HG03159 (cell line): ENCODE measurements around the gene FAM204A.

Source experiments
- ATAC-seq: cut with Tn5 transposase; IDR thresholded peaks from one replicate; pipeline ENCODE4 v1.9.1; 2021; ENCODE audit warnings: mild to moderate bottlenecking, moderate library complexity; ENCODE audit not compliant: unreplicated experiment

The FAM204A gene

GRCh38 chr10:118332236-118332635, 9.9 kb downstream of the FAM204A start:
- peak; percentile 64 for ATAC-seq

GRCh38 chr10:118330295-118331076, 11.6 kb downstream of the FAM204A start:
- ATAC-seq, result no peak

GRCh38 chr10:118324140-118324539, 18.0 kb downstream of the FAM204A start:
- ATAC-seq, result no peak

GRCh38 chr10:118321724-118322575, 20.2 kb downstream of the FAM204A start:
- no peak for ATAC-seq

- no peak for ATAC-seq
Observed at GRCh38 chr10:118315629-118316028, 26.5 kb downstream of the FAM204A start.

GRCh38 chr10:118314882-118315281, 27.2 kb downstream of the FAM204A start:
- ATAC-seq, result no peak

- ATAC-seq, result no peak
Observed at GRCh38 chr10:118311505-118311904, 30.6 kb downstream of the FAM204A start.

GRCh38 chr10:118310822-118311221, 31.3 kb downstream of the FAM204A start:
- ATAC-seq, result no peak

- no peak for ATAC-seq
Observed at GRCh38 chr10:118309911-118310310, 32.2 kb downstream of the FAM204A start.

GRCh38 chr10:118308664-118309063, 33.5 kb downstream of the FAM204A start:
- no peak for ATAC-seq

- ATAC-seq, result no peak
Observed at GRCh38 chr10:118307859-118308258, 34.3 kb downstream of the FAM204A start.

- ATAC-seq, result no peak
Observed at GRCh38 chr10:118307220-118307619, 34.9 kb downstream of the FAM204A start.

- no peak for ATAC-seq
Observed at GRCh38 chr10:118305730-118306129, 36.4 kb downstream of the FAM204A start.

GRCh38 chr10:118304521-118304920, 37.6 kb downstream of the FAM204A start:
- ATAC-seq, result no peak

GRCh38 chr10:118301211-118301610, 40.9 kb downstream of the FAM204A start:
- no peak for ATAC-seq

- ATAC-seq, result no peak
Observed at GRCh38 chr10:118300320-118300719, 41.8 kb downstream of the FAM204A start.

- ATAC-seq, result no peak
Observed at GRCh38 chr10:118298787-118299186, 43.3 kb downstream of the FAM204A start.

- ATAC-seq, result no peak
Observed at GRCh38 chr10:118291122-118291521, 51.0 kb downstream of the FAM204A start.

- no peak for ATAC-seq
Observed at GRCh38 chr10:118290471-118290995, 51.6 kb downstream of the FAM204A start.

- ATAC-seq, result no peak
Observed at GRCh38 chr10:118287076-118287806, 54.9 kb downstream of the FAM204A start.
